ENCODE results near the gene DHX16. TPM values are rescaled to one million over a fixed set of nuclear protein-coding genes. Genes with fewer than 3 reads are reported as not detected.
"Not testable (repeated sequence)": the region's sequence is repeated elsewhere in the genome, so short reads cannot be mapped to it uniquely, and the experiment has no call there.

Gene DHX16
- total RNA-seq, 4 donors from 2014 or later = 19.5 to 28.1 (median 24.3) TPM

GRCh38 chr6:30670760-30671527 is 1.9 kb downstream of the DHX16 start:
- ATAC-seq (ENCODE audit: low FRiP score) (no peak), DNase-seq (ENCODE audit: low spot score) (no peak)
- TF ChIP-seq CTCF (IDR thresholded peaks at IDR 0.05) = no peak

- ATAC-seq (ENCODE audit: low FRiP score); DNase-seq (ENCODE audit: low spot score): not testable (repeated sequence)
These were observed 6.5 kb downstream of the DHX16 start for GRCh38 chr6:30666300-30666699.

GRCh38 chr6:30664994-30665767 is 7.6 kb downstream of the DHX16 start:
- DNase-seq (ENCODE audit: low spot score) (no peak), ATAC-seq (ENCODE audit: low FRiP score) (no peak)
- TF ChIP-seq CTCF (IDR thresholded peaks at IDR 0.05) = no peak

- not testable (repeated sequence) for ATAC-seq (ENCODE audit: low FRiP score); DNase-seq (ENCODE audit: low spot score)
These were observed 14.9 kb downstream of the DHX16 start for GRCh38 chr6:30657922-30658321.

GRCh38 chr6:30657454-30657853 is 15.4 kb downstream of the DHX16 start:
- ATAC-seq (ENCODE audit: low FRiP score) (peak; percentile 78), DNase-seq (ENCODE audit: low spot score) (no peak)
- no peak for TF ChIP-seq CTCF (IDR thresholded peaks at IDR 0.05)

- TF ChIP-seq CTCF (IDR thresholded peaks at IDR 0.05) = no peak
- ATAC-seq (ENCODE audit: low FRiP score) (no peak), DNase-seq (ENCODE audit: low spot score) (no peak)
These were observed 16.3 kb downstream of the DHX16 start for GRCh38 chr6:30656513-30656912.

- ATAC-seq (ENCODE audit: low FRiP score) (no peak), DNase-seq (ENCODE audit: low spot score) (no peak)
- TF ChIP-seq CTCF (IDR thresholded peaks at IDR 0.05) = no peak
These were observed 17.1 kb downstream of the DHX16 start for GRCh38 chr6:30655743-30656094.

Data from omental fat pad (tissue), 4 donors.